Measurements from ENCODE around the gene MAGI2.

MAGI2 gene

GRCh38 chr7:78195281-78195680 lies 1258.2 kb downstream of the MAGI2 start:
- DNase-seq = no peak

DNA sequence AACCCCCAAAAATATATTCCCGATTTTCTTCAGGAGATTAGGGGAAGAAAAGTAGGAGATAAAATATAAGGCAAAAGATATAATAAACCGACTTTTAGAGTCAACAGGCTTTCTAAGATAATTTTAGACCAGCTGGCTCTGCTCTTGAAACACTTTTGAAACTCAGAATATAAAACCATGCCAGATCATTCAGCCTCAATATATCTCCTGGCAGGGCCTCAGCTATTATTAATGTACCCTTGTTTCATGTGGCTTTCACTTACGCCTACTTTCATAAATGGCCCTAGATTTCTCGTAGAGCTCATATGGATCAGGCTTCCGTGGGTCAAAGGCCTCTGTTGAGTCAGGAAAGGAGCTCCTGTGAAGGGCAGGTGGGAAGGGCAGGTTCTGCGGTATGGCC lies 1258.9 kb downstream of the MAGI2 start:
- DNase-seq = no peak

GRCh38 chr7:78191475-78192079 lies 1261.9 kb downstream of the MAGI2 start:
- no peak for DNase-seq

GRCh38 chr7:78189762-78190161 lies 1263.7 kb downstream of the MAGI2 start:
- no peak for DNase-seq

DNA sequence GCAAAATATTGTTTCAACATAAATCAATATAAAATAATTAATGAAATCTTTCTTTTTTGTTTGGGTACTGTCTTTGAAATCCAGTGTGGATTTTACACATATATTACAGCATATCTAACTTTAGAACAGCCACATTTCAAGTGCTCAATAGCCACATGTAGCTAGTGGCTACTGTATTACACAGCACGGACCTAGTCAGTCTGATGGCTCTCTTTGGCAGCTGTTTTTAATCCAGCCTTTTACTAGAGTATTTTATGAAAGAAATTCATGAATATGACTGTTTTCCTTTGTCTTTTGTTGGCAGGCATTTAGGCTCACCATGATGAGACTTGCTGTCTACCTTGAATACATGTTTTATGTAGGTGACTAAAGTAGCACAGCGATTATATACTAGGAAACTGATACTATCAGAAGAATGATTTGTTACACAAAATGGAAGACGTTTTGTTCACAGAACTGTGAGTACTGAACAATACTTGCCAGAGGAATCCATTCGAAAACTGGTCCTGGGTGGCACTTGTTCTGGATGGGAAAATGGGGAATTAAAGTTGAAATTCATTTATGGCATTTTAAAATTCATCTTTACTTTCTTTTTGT lies 1268.2 kb downstream of the MAGI2 start:
- no peak for DNase-seq

GRCh38 chr7:78184299-78184698 lies 1269.2 kb downstream of the MAGI2 start:
- DNase-seq = no peak

DNA sequence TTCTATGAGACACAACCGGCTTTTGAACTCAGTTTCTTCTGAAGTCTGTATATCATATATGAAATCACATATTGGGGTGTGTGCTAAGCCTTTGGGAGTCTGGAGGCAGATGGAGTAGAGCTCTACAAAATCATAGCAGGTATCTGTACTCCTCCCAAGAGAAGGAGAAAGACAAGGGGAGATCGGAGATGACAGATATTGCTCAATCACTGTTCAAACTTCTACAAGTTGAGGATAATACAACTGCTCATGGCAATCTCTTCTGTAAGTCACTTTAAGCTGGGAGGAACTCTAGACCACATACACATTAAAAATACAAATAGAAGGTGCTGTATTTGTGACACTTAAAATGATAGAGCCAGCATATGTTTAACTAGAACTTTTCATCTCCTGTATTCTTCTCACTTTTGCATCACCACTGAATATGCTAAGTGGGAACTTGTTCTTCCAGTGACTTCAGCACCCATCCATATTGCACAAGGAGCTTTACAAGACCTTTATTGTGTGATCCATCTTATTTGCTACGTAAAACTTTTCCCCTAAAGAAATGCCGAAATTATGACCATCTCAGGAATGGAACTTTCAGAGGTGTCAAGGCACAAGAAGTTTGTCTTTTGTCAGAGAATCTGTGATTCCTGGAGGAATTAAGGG lies 1273.5 kb downstream of the MAGI2 start:
- DNase-seq = no peak

GRCh38 chr7:78179211-78179610 lies 1274.3 kb downstream of the MAGI2 start:
- no peak for DNase-seq

GRCh38 chr7:78178319-78178718 lies 1275.1 kb downstream of the MAGI2 start:
- no peak for DNase-seq

DNA sequence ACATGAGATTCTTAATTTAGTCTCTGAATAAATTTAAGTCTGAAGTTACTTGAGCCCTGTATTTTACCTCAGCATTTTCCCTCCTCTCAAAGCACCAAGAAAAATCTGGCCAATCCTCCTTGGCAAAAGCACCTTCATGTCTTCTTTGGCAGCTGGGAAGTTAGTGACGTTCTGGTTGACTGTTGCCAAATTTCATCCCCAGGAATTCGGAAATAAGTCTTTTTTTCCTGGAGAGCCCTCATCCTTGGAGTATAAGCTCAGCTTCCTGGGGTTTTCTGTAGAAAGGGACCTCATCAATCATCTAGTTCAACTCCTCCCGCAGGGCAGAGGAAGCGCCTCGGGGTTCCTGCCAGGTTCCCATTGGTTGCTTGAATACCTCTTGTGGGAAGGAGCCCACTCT lies 1277.3 kb downstream of the MAGI2 start:
- DNase-seq = no peak

- no peak for DNase-seq
Measured at GRCh38 chr7:78175330-78176100, 1278.0 kb downstream of the MAGI2 start.

DNA sequence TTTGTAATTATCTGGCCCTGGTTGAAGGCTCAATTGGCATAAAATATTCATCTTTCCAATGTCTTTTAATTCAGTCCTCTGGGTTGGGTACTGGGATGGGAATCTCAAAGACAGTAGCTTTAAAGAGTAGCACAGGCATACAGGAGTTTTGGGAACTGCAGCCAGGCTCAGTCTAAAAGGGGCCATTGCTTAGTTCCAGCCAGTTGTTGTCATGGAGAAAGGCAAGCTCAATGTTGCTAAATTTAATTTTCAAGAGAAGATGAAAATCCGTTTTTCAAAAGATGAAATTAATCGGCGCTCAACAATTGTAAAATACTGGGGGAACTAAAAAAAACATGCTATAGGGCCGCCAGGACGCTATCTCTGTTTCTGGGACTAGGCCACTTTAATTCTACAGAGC lies 1279.8 kb downstream of the MAGI2 start:
- no peak for DNase-seq

DNA sequence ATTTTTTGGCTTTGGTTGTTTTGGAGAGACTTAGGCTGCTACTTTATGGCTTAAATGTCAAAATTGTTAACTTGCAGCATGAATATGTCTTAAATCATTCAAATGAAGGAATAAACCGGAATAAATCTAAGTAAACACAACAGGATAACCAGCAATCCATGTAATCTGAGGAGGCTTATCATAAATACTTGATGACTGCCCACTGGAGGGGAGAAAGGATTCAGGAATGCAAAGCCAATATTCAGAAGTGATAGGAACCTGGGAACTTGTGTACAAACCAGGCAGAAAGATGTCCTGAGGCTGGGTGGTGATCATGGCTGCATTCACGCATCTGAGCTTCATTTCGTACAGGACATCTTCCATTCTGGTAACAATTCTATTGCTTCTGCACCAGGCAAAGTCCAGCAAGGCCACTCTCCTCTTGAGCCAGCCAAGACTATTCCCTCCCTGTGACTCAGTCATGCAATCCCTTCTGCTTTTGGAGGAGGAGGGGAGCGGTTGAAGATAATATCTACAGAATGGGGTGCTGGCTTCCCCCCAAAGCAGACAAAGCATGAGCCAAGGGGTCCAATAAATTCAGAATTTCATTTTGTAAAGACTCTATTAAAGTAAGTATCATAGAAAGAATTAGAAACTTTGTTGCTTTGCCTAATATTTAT lies 1280.4 kb downstream of the MAGI2 start:
- DNase-seq = no peak

DNA sequence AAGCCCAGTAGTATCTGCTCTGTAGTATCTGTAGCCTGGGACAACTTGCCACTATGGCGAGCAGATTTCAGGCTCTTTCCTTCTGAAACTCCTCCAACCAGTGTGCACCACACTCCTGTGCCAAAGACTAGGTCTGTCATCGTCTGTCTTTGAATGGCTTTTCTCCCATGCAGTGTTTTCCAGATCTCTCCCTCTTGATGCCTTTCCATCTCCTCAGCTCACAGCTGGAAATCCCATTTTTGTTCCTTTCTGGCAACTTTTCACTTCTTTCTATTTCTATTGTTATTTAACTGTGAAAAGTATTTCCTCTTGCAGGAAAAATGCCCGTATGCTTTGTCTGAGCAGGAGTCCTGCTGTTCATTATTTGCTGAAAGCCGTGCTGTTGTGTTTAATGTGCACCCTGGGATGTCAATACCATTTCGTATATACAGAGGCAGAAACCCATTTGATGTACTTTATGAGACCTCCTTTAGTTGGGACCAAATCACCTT lies 1281.2 kb downstream of the MAGI2 start:
- no peak for DNase-seq

DNA sequence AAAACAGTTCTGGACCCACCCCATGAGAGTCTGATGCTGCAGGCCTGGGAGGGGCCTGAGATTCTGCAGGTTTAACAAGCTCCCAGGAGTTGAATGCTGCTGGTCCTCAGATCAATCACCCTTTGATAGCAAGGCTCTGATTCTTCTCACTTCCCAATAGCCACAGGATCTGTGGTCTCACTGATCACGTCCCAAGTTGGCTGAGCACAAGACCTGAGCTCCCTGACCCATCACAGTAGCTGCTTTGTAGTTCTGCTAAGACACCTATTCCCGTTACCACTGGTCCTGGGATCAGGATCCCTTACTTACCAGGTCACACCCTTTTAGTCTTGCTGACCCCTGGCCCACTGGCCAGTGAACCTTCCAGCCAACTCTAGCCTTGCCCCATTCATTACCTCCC lies 1282.1 kb downstream of the MAGI2 start:
- no peak for DNase-seq

DNA sequence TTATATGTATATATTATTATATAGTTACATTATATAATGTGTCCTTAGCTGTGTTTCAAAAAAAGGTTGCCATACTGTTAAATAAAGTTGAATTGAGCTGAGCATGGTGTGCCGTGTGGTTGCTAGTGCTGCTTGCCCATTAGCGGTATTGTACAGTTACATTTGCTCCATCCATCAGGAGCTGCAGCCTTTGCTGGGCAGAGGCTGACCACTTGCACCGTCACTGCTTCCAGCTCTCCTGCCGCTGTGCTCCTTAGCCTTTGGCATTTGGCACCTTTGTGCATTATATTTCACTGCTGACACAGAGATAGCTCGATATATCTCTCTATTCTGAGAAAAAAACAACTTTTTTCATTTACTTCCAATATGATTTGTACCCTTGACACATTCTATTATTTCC lies 1282.7 kb downstream of the MAGI2 start:
- no peak for DNase-seq

DNA sequence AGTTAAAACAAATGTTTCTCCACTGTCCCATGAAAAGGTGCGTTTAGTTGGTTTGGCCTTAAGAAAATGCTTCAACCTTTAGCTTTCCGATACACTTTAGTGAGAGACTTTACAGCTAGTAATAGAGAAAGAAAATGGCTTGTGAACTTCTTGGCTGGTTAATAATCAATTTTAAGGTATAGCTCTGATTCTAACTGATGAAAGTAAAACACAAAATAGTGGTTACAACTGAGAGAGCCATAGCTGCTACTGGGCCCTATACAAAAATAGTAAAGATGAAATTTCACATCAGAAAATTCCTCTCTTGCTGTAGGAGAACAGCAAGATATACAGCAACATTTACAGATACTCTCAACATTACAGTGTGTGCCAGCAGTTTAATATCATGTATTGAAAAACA lies 1283.5 kb downstream of the MAGI2 start:
- DNase-seq = no peak

DNA sequence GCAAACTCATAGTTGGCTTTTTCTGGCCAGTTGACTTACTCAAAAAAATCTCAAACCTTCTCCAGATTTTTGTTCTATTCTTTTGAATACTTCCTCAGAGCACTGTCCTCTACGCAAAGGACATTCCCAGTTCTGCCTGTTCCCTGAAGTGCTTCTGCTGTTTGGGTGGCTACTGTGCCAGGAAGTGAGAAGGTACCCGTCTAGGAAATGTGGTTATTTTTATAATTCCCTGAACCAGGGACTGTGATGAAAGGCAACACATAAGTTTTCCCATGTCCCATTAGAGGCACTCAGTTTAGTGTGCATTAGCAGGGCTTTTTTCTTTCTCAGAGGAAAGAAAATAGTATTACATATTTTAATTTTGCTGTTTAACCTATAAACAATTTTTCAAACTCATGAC lies 1284.6 kb downstream of the MAGI2 start:
- DNase-seq = no peak

DNA sequence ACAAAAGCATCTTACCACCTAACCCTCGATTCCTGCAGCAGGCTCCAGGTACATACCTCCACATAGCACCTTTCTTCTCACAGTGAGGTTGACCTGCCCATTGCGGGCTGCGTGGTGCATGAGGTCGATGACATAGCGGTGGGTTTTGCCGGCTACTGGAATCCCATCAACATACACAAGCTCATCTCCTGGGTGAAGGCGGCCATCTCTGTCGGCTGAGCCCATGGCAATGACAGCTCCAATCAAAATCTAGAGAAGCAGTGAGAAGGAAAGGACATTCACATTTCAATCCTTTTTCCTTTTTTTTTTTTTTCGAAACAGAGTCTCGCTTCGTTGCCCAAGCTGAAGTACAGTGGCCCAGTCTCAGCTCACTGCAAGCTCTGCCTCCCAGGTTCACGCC lies 1285.6 kb downstream of the MAGI2 start:
- DNase-seq = no peak

- DNase-seq = no peak
Measured at GRCh38 chr7:78165854-78166253, 1287.6 kb downstream of the MAGI2 start.

DNA sequence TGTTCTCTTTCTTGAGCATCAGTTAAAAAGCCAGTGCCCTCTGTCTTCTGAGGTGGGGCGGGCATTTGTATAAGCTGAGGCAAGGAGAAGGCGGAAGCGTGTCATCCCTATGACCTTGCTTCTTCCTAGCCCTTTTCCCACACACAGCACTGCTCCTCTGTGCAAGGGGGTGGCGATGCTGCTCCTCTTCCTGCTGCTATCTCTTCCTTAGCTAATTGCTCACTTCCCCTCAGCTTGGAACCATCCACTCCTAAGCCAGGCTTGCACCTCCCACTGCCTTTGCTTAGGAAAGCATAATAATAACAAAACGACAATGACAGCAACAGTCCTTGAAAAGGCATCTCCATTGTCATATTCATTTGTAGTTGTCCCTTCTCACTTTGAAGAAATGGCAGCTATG lies 1288.0 kb downstream of the MAGI2 start:
- no peak for DNase-seq

DNA sequence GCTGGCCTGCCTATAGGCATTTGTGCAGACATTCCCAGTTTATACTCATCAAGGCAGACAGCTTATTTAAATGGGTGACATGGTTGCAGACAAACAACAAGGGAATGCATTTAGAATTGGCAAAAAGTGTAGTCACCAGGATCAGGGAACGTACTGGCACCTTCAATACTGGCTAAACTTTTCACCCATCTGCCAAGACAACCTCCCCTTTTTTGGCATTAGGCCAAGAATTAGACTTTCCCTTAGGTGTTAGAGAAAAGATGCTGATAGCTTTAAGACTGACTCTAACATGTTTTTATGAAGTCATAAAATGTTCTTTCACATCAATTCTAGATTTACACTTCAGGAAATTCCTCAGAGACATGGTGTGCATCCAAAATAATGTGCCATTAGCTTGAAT lies 1289.0 kb downstream of the MAGI2 start:
- no peak for DNase-seq

DNA sequence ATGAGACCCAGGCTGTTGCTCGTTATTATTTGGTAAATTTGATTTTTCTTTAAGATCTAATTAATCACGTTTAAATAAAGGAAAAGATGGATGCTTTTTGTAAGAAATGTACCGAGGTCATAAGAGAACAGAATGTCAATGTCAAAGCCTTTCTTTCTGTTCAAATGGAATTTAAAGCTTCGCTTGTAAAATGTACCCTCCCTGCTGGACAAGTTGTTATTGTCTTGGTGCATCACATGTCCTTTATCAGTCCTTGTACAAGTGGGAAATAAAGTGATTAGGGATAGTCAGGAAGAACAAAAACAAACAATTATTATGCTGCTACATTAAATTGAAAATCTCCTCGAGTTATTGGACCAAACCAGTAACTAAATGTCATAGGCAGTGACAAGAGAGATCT lies 1291.7 kb downstream of the MAGI2 start:
- no peak for DNase-seq
